Sciatic nerve (tissue), 2 donors: Measurements from ENCODE around the gene GMNN. TPM values are rescaled to one million over a fixed set of nuclear protein-coding genes. Genes with fewer than 3 reads are reported as not detected.

Experiments used
- ATAC-seq: fragments of 200-7000 bp; cut with Tn5 transposase; one replicate; pipeline ENCODE4 v1.9.1; 2020; ENCODE audit warnings: mild to moderate bottlenecking, moderate library complexity
- DNase-seq: peaks from one replicate; pipeline ENCODE4 v3.0.0-alpha.2; 2020; ENCODE audit warnings: low spot score
- intact Hi-C: fragments of 100-400 bp; cut with DNase I; formaldehyde crosslinking; loops from one replicate; pipeline ENCODE4 v1.14.2; 2022
- total RNA-seq: library from RNA; stranded (reverse); fragmentation: NEBNext Ultra II Directional; extraction: Animal tissue kit (Norgen Biotek cat#: 25700); gene quantifications from one replicate; pipeline ENCODE4 v1.2.1, GENCODE V29; 2021
- donor health status: DM: no; HTN: no; CAD: no.
- donor health status: DM: no; HTN: no; CAD: no.

GMNN gene
- total RNA-seq, 1 donor from 2014 or later = 10.9 TPM

- intact Hi-C loops = no loop called here
- ATAC-seq = no peak
- no peak for DNase-seq
Measured at GRCh38 chr6:24833711-24834386, 59.1 kb downstream of the GMNN start.

Other genes starting within 250 kb of the GMNN start
- 0.40 TPM for gene KIAA0319, start 128.7 kb upstream of the GMNN start, total RNA-seq
- 34.9 TPM for gene TDP2, start 108.0 kb upstream of the GMNN start, total RNA-seq
- 17.3 TPM for gene ACOT13, start 107.9 kb upstream of the GMNN start, total RNA-seq
- 89.3 TPM for gene C6orf62, start 55.8 kb upstream of the GMNN start, total RNA-seq
- gene ARMH2, start 24.0 kb downstream of the GMNN start, total RNA-seq = not detected
- 17.0 TPM for gene RIPOR2, start 161.0 kb downstream of the GMNN start, total RNA-seq